ENCODE data around the gene LRRC56. TPM values are rescaled to one million over a fixed set of nuclear protein-coding genes. Genes with fewer than 3 reads are reported as not detected.

Gene LRRC56
- total and polyA plus RNA-seq, 9 of the 15 experiments (the other 6 are each of a cell fraction or from before 2014, with no cell fraction given), result 0.03 to 4.5 (median 1.0) TPM; not detected in 1

DNA sequence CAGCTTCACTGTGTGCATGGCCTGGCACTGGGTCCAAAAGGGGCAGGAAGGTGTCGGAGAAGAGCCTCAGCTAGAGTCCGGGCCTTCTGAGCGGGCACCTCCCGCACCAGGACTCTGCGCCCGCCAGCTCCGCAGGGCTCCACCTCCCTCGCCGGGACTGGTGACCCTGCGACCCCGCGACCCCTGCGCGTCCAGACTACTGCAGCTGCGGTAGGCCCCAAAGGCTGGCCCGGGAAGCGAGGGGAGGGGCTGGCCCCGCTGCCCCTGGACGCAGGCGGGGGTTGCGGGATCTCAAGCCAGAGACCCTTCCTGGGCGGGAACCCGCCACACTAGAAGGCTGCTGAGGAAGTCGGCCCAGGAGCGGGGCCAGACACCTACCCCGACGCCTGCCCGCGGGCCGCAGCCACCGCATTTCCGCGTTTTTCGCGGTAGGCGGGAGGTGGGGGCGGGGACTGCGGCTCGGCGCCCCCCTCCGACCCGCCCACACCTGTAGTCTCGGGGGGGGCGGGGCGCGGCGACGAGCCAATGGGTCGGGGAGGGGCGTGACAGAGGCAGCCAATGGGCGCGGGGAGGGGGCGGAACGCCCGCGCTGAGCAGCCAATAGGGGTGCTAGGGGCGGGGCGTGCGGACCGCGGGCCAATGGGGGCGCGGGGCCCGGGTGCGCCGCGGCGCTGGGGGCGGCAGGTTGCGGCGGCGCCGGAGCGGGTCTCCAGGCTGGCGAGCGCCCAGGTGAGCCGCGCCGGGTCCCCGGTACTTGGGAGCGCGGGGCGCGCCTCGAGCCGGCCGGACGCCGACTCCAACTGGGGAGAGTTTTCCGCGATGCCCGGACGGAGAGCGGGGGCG lies 23.2 kb downstream of the LRRC56 start, which contains the start of the genes LMNTD2 and RASSF7 (continued):
- TF ChIP-seq JUND (IDR thresholded peaks at IDR 0.05; ENCODE audit: borderline replicate concordance, low read depth, low read length) (0 out of 2 replicates have a peak, but pooled peaks have one; percentile 22), JUND (tag; IDR thresholded peaks at IDR 0.05; ENCODE audit: borderline replicate concordance, low read depth, low read length) (peak; percentile 15; the same call in 1 of the 3 replicates), ATF2 (CRISPR knock-in tag; IDR thresholded peaks at IDR 0.05) (no peak), ZNF174 (CRISPR knock-in tag; IDR thresholded peaks at IDR 0.05) (no peak), BRD4 (IDR thresholded peaks at IDR 0.05) (no peak), KLF16 (IDR thresholded peaks at IDR 0.05) (no peak), HLTF (IDR thresholded peaks at IDR 0.05) (no peak), NFIC (IDR thresholded peaks at IDR 0.05) (peak; percentile 26), ZFP36 (IDR thresholded peaks at IDR 0.05; ENCODE audit: low read depth, low read length, partially characterized antibody) (no peak), DACH1 (IDR thresholded peaks at IDR 0.05; ENCODE audit: partially characterized antibody) (no peak), ZNF592 (IDR thresholded peaks at IDR 0.05) (peak; percentile 32), ZNF121 (CRISPR knock-in tag; conservative IDR thresholded peaks at IDR 0.05) (no peak), TFAP4 (CRISPR knock-in tag; IDR thresholded peaks at IDR 0.05; ENCODE audit: borderline replicate concordance) (peak; percentile 57; the same call in 1 of the 2 replicates), CHD4 (IDR thresholded peaks at IDR 0.05; ENCODE audit: insufficient read depth, insufficient replicate concordance, low read depth, low read length, poor library complexity, severe bottlenecking) (no peak), POLR2A (conservative IDR thresholded peaks at IDR 0.05) (peak; percentile 79), SPI1 (IDR thresholded peaks at IDR 0.05; ENCODE audit: borderline replicate concordance, low read depth, low read length) (peak; percentile 65; the same call in 1 of the 2 replicates), ZNF436 (CRISPR knock-in tag; IDR thresholded peaks at IDR 0.05) (no peak), HNRNPH1 (optimal IDR thresholded peaks at IDR 0.05; ENCODE audit: low read depth, low read length) (no peak), ZNF217 (CRISPR knock-in tag; IDR thresholded peaks at IDR 0.05) (no peak)
- TF ChIP-seq, protein P1, sequence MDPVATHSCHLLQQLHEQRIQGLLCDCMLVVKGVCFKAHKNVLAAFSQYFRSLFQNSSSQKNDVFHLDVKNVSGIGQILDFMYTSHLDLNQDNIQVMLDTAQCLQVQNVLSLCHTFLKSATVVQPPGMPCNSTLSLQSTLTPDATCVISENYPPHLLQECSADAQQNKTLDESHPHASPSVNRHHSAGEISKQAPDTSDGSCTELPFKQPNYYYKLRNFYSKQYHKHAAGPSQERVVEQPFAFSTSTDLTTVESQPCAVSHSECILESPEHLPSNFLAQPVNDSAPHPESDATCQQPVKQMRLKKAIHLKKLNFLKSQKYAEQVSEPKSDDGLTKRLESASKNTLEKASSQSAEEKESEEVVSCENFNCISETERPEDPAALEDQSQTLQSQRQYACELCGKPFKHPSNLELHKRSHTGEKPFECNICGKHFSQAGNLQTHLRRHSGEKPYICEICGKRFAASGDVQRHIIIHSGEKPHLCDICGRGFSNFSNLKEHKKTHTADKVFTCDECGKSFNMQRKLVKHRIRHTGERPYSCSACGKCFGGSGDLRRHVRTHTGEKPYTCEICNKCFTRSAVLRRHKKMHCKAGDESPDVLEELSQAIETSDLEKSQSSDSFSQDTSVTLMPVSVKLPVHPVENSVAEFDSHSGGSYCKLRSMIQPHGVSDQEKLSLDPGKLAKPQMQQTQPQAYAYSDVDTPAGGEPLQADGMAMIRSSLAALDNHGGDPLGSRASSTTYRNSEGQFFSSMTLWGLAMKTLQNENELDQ (CRISPR knock-in tag; IDR thresholded peaks at IDR 0.05; ENCODE audit: borderline replicate concordance), result no peak
